Activated gamma-delta T cell (primary cell): Measurements from ENCODE around the gene GALR3.

Experiments used
- DNase-seq: peaks from one replicate; lab custom pipeline; 2025; lab: John Stamatoyannopoulos, UW

Gene GALR3

DNA sequence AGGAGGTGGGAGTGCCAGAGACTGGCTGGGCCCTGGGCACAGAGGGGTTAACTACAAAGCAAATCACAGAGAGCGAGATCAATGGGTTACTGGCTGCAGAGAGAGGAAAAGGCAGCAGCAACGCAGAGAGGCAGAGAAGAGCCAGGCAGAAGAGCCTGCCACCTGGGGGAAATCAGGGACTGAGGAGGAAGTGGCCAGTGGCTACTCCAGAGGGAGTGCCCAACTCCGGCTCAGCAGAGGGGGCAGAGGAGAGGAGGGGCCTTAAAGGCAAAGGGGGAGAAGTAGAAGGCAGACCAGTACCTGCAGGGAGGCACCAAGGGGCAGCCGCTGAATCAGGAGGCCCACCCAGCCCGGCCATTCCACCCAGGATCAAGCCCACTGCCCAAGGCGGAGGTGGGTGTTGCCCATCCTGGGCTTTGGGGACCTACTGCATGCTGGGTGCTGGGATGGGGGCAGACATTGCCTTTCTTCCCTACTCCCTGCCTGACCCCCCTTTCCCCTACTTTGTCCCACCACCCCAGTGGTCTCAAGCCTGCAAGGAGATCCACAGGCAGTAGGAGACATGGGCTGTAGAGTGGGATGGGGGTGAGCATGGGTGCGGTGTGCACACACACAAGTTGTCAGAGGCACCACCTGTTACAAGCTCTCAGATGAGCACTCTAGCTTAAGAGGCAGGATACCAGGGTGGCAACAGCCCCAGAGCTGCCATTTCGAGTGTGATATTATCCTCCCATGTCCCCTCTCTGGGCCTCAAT is 926 bp upstream of the GALR3 start:
- DNase-seq: no peak

DNA sequence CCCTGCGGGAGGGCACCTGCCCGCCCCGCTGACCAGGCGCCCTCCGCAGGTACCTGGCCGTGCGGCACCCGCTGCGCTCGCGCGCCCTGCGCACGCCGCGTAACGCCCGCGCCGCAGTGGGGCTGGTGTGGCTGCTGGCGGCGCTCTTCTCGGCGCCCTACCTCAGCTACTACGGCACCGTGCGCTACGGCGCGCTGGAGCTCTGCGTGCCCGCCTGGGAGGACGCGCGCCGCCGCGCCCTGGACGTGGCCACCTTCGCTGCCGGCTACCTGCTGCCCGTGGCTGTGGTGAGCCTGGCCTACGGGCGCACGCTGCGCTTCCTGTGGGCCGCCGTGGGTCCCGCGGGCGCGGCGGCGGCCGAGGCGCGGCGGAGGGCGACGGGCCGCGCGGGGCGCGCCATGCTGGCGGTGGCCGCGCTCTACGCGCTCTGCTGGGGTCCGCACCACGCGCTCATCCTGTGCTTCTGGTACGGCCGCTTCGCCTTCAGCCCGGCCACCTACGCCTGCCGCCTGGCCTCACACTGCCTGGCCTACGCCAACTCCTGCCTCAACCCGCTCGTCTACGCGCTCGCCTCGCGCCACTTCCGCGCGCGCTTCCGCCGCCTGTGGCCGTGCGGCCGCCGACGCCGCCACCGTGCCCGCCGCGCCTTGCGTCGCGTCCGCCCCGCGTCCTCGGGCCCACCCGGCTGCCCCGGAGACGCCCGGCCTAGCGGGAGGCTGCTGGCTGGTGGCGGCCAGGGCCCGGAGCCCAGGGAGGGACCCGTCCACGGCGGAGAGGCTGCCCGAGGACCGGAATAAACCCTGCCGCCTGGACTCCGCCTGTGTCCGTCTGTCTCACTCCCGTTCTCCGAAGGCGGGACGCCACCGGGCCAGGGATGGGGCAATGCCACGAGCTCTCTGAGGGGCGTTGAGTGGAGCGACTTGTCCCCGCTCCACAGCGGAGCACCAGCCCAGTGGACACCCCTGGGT is 1.8 kb downstream of the GALR3 start:
- DNase-seq: no peak

DNA sequence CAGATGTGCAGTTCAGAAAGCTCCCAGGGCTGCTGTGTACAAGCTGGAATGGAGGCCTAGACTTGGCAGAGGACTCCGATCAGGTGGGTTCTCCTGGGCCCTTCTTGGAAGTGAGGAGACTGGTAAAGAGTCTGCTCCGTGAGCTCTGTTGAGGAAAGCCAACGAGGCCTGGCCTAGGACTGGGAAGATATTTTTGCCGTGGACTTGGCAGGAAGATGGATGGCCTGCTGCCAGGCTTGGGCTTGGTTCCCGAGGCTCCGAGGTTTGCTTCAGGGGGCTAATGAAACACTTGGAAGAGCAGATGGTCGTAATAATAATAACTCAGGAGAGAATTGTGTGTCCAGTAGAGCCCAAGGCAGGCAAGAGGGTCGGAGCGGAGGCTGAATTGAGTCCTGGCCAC is 3.9 kb downstream of the GALR3 start:
- DNase-seq: no peak

DNA sequence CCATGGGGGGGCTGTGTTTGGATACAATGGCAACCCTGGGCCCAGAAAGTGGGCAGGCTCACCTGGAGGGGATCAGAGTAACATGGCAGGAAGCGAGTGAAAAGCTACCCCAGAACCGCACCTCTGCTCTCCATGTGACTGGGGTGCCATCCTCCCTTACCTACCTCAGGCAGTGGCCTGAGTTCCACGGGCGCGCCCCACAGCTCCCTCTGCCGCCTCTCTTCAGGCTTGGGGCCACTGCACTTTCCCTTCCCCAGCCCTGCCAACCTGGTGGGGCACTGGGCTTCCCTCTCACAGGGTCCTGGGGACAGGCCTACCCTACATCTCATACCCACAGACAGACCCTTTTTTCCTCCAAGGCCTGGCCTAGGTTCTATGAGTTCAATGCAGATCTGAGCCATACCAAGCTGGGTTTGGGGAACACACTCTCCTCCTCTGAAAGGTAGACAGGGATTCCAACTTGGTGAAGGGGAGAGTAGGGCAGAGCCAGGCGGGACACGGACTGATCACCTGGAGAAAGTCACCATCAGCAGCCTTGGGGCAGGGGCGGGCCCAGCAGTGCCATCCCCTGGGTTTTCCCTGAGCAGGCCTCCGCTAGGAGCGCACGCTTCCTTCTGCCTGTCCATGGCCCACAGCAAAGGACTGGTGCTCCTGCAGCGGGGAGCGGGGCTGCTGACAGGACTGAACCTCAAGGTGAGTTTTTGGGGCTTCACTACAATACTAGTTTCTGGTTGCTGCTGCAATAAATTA is 7.1 kb downstream of the GALR3 start:
- DNase-seq: no peak

DNA sequence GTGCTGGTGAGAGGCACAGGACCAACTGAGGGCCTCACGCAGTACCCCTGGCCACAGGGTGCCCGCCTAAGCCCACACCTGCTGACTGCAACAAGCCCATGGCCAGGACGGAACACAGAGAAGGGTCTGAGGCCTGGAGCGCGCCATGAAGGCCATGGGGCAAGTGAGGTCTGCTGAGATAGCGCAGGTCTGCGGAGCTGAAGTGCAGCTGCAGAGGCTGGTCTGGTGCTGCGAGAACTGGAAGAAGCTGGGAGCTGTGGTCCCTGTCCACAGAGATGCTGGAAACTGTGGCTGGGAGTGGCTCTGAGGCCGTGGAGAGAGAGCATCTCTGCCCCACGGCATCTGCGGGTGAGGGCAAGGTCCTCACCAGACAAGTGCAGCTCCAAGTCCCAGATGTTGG is 8.3 kb downstream of the GALR3 start:
- DNase-seq: no peak

DNA sequence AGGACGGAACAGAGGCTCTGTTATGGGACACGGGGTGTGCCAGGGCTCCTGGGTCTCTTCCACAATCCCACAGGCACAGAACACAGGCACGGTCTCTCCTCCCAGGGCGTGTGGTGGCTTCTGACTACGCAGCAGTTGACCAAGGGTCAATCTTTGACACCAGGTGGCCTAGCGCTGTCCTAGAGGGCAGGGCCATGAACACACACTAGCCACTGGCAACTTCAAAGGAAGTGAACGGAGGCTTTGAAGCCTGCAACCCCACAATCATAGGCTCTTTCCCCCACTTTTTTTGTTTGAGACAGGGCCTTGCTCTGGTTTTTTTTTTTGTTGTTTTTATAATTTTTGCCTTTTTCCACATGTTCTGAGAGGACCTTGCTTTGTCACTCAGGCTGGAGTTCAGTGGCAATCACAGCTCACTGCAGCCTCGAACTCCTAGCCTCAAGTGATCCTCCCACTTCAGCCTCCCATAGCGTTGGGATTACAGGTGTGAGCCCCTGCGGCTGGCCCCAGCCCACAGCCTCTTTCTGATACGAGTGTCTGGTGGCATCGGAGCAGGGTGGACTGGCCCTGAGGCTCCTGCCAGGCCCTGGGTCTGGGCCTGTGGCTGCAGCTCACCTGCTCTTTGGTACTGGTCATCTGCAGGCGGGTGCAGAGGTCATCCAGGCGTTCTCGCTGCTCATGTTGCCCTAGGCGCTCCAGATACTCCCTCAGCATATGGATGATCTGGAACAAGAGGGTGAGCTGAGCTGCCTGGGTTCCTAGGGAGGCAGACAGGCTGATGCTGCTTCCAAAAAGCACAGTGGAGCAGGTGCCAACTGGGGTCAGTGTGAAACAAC is 9.1 kb downstream of the GALR3 start:
- DNase-seq: no peak

DNA sequence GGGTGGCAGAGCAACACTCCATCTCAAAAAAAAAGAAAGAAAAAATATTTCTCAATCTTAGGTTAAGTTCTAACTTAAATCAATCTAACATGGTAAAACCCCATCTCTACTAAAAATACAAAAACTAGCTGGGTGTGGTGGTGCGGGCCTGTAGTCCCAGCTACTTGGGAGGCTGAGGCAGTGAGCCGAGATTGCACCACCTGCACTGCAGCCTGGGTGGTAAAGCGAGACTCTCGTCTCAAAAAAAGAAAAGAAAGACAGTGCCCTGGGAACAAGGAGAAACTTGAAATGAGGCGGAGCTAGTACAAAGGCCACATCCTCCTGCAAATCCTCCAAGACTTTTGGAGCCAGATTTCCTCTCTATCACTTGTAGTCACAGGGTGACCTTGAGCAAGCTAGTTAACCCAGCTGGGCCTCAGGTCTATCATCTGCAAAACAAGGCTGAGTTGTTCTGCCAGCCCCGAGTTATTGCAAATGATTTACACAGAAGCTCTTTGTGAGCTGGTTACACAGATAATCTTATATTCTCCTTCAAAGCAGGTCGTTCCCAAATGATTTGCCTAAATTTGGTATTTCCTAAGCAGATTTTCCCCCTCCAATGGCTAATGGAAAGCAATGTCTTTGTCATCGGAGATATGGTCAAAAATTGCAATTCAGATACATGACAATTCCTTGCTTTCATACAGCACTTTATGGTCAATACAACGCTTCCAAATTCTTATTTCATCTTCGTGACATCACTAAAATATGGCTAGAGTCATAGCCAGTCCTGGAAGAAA is 19.0 kb downstream of the GALR3 start:
- DNase-seq: no peak

DNA sequence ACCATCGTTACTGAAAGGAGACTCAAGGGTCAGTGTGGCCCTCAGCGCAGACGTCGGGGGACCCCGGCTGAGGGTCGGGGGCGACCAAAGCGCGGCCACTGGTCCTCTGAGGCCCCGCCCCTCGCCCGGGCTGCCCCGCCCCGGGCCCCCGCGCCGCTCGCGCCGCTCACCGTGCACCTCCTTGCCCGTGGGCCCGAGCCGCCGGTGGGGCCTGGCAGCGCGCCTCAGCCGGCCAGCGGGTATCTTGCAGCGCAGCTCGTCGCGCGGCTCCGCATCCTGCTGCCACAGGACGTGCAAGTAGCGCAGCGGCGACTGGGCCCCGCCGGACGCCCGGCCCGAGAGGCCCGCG is 20.5 kb downstream of the GALR3 start:
- DNase-seq: no peak

DNA sequence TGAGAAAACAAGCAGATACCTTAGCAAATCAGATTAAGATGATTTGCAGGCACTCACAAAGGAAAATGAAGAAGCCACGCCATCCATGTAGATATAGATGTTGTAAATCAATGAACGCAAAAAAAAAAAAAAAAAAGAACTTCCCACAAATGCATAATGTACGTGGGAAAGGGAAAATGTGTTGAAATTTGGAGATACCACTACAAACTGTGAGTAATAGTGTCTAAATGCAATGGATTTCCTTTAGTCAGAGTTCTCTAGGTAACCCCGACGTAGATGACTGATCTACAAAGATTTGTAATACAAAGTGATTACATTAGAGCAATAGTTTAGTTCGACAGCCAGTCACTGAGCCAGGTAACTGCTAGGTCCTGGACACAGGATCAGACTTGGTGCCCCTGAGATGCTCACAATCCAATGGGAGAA is 21.7 kb downstream of the GALR3 start:
- DNase-seq: no peak

DNA sequence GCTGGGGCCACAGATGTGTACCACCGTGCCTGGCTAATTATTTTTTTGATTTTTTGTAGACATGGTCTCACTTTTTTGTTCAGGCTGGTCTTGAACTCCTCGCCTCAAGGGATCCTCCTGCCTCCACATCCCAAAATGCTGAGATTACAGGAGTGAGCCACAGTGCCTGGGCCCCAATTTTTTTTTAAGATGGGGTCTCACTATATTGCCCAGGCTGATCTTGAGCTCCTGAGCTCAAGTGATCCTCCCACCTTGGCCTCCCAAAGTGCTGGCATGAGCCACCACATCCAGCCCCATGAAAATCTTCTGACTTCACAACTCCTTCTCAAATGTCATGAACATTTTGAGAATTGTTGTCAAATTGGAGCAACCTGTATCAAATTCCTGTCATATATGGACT is 23.3 kb downstream of the GALR3 start:
- DNase-seq: no peak

DNA sequence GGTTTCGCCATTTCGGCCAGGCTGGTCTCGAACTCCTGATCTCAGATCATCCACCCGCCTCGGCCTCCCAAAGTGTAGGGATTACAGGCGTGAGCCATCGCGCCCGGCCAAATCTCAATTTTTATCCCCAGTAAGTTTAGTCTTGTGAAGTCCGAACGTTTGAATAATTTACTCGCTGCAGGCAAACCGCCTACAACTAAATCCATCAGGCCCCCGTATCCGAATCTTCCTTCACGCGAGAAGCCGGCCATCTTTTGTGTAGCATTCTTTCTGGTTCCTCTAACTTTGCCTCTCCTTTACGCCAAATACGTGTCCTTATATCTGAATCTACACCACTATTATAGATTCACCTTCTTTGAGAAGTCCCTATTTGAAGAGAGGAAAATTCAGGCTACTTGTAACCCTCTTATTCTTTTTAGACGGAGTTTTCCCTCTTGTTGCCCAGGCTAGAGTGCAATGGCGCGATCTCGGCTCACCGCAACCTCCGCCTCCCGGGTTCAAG is 25.5 kb downstream of the GALR3 start:
- DNase-seq: no peak

DNA sequence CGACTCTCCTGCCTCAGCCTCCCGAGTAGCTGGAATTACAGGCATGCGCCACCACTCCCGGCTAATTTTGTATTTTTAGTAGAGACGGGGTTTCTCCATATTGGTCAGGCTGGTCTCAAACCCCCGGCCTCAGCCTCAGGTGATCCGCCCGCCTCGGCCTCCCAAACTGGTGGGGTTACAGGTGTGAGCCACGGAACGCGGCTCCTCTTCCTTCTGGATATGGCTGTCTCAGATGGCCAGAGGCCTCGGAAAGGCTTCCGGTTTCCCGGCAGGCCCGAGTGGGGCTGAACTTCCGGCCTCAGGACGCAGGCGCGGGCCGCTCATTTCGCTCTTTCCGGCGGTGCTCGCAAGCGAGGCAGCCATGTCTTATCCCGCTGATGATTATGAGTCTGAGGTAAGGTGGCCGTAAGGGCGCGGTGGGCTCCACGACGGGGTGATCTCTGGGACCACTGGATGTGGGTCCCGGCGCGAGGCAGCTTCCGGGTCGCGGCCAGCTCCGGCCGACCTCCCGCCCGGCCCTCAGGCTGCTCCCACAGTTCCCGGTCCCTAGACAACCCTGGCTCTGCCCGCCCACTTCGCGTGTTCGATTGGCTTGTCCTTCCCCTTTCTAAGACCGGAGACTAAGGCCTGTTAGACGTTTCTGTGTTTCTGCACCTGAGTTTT is 26.0 kb downstream of the GALR3 start, which contains the start of gene EIF3L:
Gene EIF3L, plus strand, starts transcription at position 331 of the 663 bp plus-strand sequence. Its CDS starts 31 bp downstream, at position 362.
- DNase-seq: peak; percentile 74

DNA sequence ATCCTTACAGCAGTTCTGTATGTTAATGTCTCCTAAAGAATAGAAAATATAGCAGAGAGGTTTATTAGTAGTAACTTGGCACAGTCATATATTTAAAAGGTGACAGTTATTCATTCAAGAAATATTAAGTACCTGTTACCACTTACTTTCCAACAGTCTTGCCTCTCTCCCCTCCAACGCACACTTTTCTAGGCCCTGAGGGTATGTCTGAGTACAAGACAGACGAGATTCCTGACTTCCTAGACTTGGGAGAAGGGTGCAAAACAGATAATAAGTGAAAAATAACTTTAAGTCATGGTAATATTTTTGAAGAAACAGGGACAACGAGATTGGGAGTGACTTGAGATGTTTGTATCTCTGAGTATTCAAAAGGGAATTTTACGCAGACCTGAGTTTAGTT is 27.6 kb downstream of the GALR3 start:
- DNase-seq: no peak

DNA sequence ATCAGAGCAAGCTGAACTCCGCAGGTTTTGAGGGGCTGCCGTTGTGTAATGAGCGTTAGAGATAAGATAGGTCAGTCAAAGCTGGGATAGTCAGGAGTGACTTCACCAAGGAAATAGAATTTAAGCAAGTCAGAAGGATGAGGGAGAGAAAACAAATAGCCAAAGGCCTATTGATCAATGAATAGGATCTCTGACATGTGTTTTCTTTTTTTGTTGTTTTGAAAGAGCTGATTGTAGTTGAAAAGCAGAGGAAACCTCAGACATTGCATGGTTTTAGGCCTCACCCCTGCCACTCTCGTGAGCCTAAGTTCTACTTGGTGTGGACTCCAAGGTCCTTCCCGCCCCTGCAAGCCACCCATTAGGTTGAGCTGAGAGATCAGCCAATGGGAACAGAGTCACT is 29.2 kb downstream of the GALR3 start:
- no peak for DNase-seq

DNA sequence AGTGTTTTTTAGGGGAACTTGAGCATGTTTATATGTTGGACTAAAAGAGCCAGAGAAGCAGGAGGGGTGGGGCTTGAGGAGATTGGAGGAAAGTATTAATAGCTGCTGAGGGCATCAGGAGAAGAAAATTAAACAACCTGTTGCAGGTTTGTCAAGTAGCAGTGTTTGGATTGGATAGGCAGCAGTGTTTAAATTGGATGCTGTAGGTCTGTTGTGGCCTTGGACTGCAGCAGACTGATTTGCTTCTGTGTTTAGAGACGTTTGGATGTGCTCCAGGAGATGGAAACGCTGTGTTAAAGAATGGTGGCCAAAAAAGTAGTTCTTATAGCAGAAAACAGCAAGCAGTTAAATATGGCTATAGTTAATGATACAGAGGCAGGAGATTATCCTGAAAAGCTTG is 31.8 kb downstream of the GALR3 start:
- DNase-seq: no peak

DNA sequence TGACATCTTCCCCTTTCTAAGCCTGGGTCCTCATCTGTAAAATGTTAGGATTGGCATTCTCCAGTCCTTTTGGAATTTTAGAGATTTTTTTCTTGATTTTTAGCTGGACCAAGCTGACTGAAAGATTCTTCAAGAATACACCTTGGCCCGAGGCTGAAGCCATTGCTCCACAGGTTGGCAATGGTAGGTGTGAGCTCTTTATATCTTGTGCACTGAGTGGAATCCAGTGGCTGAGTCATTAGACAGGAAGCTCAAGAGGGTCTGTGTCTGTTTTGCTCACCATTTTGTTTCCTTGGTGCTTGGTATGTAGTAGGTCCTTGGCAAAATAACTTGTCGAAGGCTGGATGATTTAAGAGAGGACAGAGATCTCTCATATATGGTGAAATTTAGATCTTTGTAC is 32.3 kb downstream of the GALR3 start:
- DNase-seq: no peak

DNA sequence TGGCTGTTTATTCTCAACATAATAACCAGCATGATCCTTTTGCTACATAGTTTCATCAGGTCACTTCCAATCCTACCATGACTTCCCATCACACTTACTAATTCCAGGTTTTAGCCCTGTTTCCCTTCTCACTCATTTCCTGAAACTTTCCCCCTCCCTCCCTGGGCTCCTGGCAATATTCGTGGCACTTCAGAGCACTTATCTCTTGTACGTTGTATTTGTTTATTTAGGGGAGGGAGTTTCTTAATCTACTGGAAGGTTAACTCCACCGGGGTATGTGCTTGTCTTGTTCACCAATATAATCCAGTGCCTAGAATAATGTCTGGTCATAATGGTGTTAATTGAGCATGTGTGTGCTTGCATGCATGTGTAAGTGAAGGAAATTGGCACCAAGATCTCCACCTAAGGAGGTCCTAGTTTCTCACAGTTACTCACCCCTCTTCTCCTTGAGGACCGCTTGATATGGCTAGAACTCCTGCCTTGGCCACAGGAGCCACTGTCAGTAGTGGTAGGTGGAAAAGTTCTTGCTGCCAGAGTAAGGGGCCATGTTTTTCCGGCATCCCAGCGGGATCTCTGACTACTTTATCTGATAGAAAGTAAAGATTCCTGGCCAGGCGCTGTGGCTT is 37.7 kb downstream of the GALR3 start:
- no peak for DNase-seq

DNA sequence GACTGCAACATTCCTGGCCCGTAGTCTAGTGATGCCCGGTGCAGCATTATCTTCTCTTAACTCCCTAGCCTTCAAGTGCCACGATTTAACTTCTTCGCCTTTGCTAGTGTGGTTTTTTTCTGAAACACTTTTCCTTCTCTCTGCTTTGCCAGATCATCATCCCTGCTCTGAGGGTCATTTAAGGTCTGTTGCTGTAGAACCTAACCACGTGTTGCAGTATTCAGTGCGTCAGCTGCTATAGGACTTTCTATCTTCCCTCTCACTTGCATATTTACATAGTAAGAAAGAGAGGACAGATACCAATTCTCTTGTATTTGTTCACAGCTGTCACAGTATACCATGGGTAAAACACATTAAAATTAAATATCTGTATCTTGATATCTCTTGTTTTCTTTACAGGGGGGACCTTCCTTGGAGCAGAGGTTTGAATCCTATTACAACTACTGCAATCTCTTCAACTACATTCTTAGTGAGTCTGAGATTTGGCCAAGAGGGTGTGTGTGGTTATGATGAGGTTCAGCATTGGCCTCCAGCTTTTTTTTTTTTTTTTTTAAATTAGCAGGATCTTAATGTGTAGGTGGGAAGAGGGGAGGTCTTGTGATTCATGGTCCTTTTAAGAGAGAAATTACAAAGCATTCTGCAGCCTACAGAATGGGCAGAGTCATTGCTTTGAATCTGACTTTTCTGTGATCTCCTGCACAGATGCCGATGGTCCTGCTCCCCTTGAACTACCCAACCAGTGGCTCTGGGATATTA is 39.6 kb downstream of the GALR3 start:
- no peak for DNase-seq

DNA sequence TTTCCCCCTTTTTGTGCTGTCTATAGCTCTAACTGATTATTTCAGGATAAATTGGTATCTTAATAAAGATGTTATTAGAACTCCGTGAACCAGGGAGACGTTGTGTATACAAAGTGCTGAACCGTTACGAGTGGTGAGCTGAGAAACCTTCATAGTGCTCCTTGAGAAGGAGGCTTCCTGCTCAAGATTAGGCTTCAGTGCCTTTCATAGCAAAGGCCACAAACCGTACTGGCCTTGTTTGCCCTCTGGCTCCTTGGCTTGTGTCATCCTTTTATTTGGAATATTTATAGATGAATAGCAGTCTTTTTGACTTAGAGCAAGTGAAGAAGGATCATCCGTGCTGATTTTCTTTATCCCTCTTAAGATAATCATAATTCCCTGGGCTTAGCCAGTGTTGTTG is 42.3 kb downstream of the GALR3 start:
- no peak for DNase-seq
